UCSD-AML1 (cell line): ENCODE data around the gene GFER.
A peak's percentile ranks its signal among the peaks of the same experiment; 100 is the strongest.
"Not testable (repeated sequence)": the region's sequence is repeated elsewhere in the genome, so short reads cannot be mapped to it uniquely, and the experiment has no call there.

Source experiments
- DNase-seq: peaks from one replicate; lab custom pipeline; 2025; ENCODE audit not compliant: unreplicated experiment; lab: John Stamatoyannopoulos, UW

The GFER gene

GRCh38 chr16:1957434-1958142 lies 26.4 kb upstream of the GFER start:
- DNase-seq, result not testable (repeated sequence)

- DNase-seq, result not testable (repeated sequence)
Observed at GRCh38 chr16:1958143-1958491, 25.9 kb upstream of the GFER start.

- DNase-seq, result no peak
Observed at GRCh38 chr16:1958715-1959268, 25.2 kb upstream of the GFER start.

- peak; percentile 94 for DNase-seq
Observed at GRCh38 chr16:1959269-1960039, 24.5 kb upstream of the GFER start, which contains the start of gene NDUFB10. NDUFB10 (plus strand) TSS chr16:1959538; CDS start chr16:1959625, 87 bp downstream.

- DNase-seq, result peak; percentile 64
Observed at GRCh38 chr16:1960665-1961630, 23.0 kb upstream of the GFER start.

GRCh38 chr16:1961651-1962067 lies 22.3 kb upstream of the GFER start:
- no peak for DNase-seq

- not testable (repeated sequence) for DNase-seq
Observed at GRCh38 chr16:1962161-1963153, 21.5 kb upstream of the GFER start.

- peak; percentile 68 for DNase-seq
Observed at GRCh38 chr16:1963806-1964505, 20.0 kb upstream of the GFER start.

GRCh38 chr16:1964506-1965395 lies 19.2 kb upstream of the GFER start, which contains the start of gene RPS2:
RPS2 (minus strand) TSS chr16:1964826; CDS start chr16:1964625, 201 bp downstream.
- DNase-seq, result peak; percentile 98

- DNase-seq, result no peak
Observed at GRCh38 chr16:1965396-1966001, 18.5 kb upstream of the GFER start.

- no peak for DNase-seq
Observed at GRCh38 chr16:1966460-1966859, 17.5 kb upstream of the GFER start, which contains the start of gene RNF151. RNF151 (plus strand) TSS chr16:1966856; CDS start chr16:1966882, 26 bp downstream.

- no peak for DNase-seq
Observed at GRCh38 chr16:1968146-1968953, 15.6 kb upstream of the GFER start.

- peak; percentile 98 for DNase-seq
Observed at GRCh38 chr16:1971796-1972489, 12.1 kb upstream of the GFER start, which contains the start of gene TBL3. TBL3 (plus strand) TSS chr16:1972053; CDS start chr16:1972165, 112 bp downstream.

- no peak for DNase-seq
Observed at GRCh38 chr16:1972490-1972877, 11.5 kb upstream of the GFER start.

GRCh38 chr16:1973461-1974156 lies 10.4 kb upstream of the GFER start:
- no peak for DNase-seq
